GM12878 (cell line): ENCODE measurements around the gene RNU6-1. TPM values are rescaled to one million over a fixed set of nuclear protein-coding genes. Genes with fewer than 3 reads are reported as not detected.

Experiments
- ATAC-seq: fragments of 200-7000 bp; cut with Tn5 transposase; 3 replicates; pipeline ENCODE4 v1.9.1; 2020; ENCODE audit warnings: mild to moderate bottlenecking, moderate library complexity
- BruUV-seq: library from RNA; stranded (reverse); fragments of 400-500 nt; replicated peaks from 2 replicates; lab custom pipeline; 2021; lab: Mats Ljungman, UMichigan
- CTCF ChIA-PET: fragments of 300-600 bp; sonication (Branson Sonifier 250); formaldehyde crosslinking; extraction: SDS; loops from one replicate; lab custom pipeline; 2021; ENCODE audit warnings: inconsistent platforms; lab: Yijun Ruan, JAX
- POLR2A ChIA-PET: fragments of 350-600 bp; formaldehyde crosslinking; extraction: SDS; loops from one replicate; lab custom pipeline; 2021; ENCODE audit warnings: inconsistent platforms; lab: Charles Lee
- RAD21 ChIA-PET: fragments of 300-600 bp; sonication (Branson Sonifier 250); formaldehyde crosslinking; loops from one replicate; lab custom pipeline; 2023; ENCODE audit warnings: antibody characterized with exemption; ENCODE audit not compliant: unreplicated experiment; lab: Charles Lee
- SMC1A ChIA-PET: fragments of 300-600 bp; sonication (Branson Sonifier 250); formaldehyde crosslinking; loops from one replicate; lab custom pipeline; 2023; ENCODE audit not compliant: unreplicated experiment, uncharacterized antibody; lab: Charles Lee
- DNase-seq: peaks from one replicate; pipeline ENCODE4 v3.0.0-alpha.2; 2011; ENCODE audit warnings: low read depth, low spot score
- FAIRE-seq: peaks from 3 replicates; lab custom pipeline; 2011; peaks lifted over from hg19 to GRCh38; lab: Jason Lieb, UNC
- H2AFZ ChIP-seq: 2 replicates; pipeline ENCODE4 v1.6.0; 2011; ENCODE audit warnings: low read depth, low read length, control low read depth; ENCODE audit not compliant: control insufficient read depth
- H3K27ac ChIP-seq: 2 replicates; pipeline ENCODE4 v1.5.1; 2011; ENCODE audit warnings: control low read depth; ENCODE audit not compliant: control insufficient read depth, insufficient read depth
- H3K27me3 ChIP-seq, 2 experiments: replicated peaks in 1 of 2; 2 replicates each; pipeline versions ENCODE4 v1.6.0 to v1.6.1; 2011; ENCODE audit warnings: low read length in 1 of 2; ENCODE audit not compliant: control insufficient read depth in 2 of 2, insufficient read depth in 2 of 2
- H3K36me3 ChIP-seq, 2 experiments: 2 replicates each; pipeline ENCODE4 v1.5.1; 2011; ENCODE audit warnings: low read length in 1 of 2; ENCODE audit not compliant: control insufficient read depth in 2 of 2, insufficient read depth in 2 of 2
- H3K4me1 ChIP-seq: 2 replicates; pipeline ENCODE4 v1.6.1; 2011; ENCODE audit warnings: mild to moderate bottlenecking, low read length, moderate library complexity, mixed read lengths; ENCODE audit not compliant: control insufficient read depth, insufficient read depth
- H3K4me2 ChIP-seq: 2 replicates; pipeline ENCODE4 v1.6.0; 2011; ENCODE audit warnings: control low read depth; ENCODE audit not compliant: control insufficient read depth, insufficient read depth
- H3K4me3 ChIP-seq: fragments of 200-600 bp; sonication (generic); 2 replicates; pipeline ENCODE4 v1.5.1; 2016
- H3K79me2 ChIP-seq: 2 replicates; pipeline ENCODE4 v1.6.0; 2011; ENCODE audit warnings: low read length; ENCODE audit not compliant: control insufficient read depth, insufficient read depth
- H3K9ac ChIP-seq: 2 replicates; pipeline ENCODE4 v1.8.0; 2011; ENCODE audit warnings: low read length, control low read depth, mixed read lengths; ENCODE audit not compliant: control insufficient read depth, insufficient read depth
- H3K9me3 ChIP-seq: replicated peaks from 3 replicates; pipeline ENCODE4 v1.5.1; 2011; ENCODE audit warnings: mild to moderate bottlenecking, low read length; ENCODE audit not compliant: control insufficient read depth, insufficient read depth
- H4K20me1 ChIP-seq: 2 replicates; pipeline ENCODE4 v1.6.0; 2011; ENCODE audit not compliant: control insufficient read depth, insufficient read depth
- ATF7 ChIP-seq: fragments of 450-650 bp; IDR thresholded peaks from 2 replicates; pipeline ENCODE4 v1.6.1; 2016; ENCODE audit warnings: low read depth, mild to moderate bottlenecking
- BACH1 ChIP-seq: fragments of 450-650 bp; IDR thresholded peaks from 2 replicates; pipeline ENCODE4 v1.6.1; 2017; ENCODE audit warnings: mild to moderate bottlenecking, borderline replicate concordance
- CBX5 ChIP-seq: sonication (generic); IDR thresholded peaks from 2 replicates; pipeline ENCODE4 v1.6.1; 2016; ENCODE audit warnings: low read depth, moderate library complexity, mild to moderate bottlenecking, inconsistent platforms
- HCFC1 ChIP-seq: fragments of 150-350 bp; IDR thresholded peaks from 2 replicates; pipeline ENCODE4 v1.6.1; 2014; ENCODE audit warnings: low read length
- HDAC2 ChIP-seq: fragments of 200-600 bp; sonication (generic); IDR thresholded peaks from 2 replicates; pipeline ENCODE4 v1.6.1; 2017
- IKZF2 ChIP-seq, 2 experiments: fragments of 450-650 bp; IDR thresholded peaks; 2 replicates each; pipeline ENCODE4 v1.6.1; 2017; ENCODE audit warnings: mild to moderate bottlenecking in 2 of 2, moderate library complexity in 2 of 2
- MEF2A ChIP-seq: IDR thresholded peaks from 2 replicates; pipeline ENCODE4 v1.6.1; 2011; ENCODE audit warnings: low read depth, mild to moderate bottlenecking, low read length, moderate library complexity; ENCODE audit not compliant: insufficient read depth
- NFXL1 ChIP-seq: fragments of 450-650 bp; IDR thresholded peaks from 2 replicates; pipeline ENCODE4 v1.6.1; 2017; ENCODE audit warnings: antibody characterized with exemption, mild to moderate bottlenecking, borderline replicate concordance
- NR2C2 ChIP-seq: IDR thresholded peaks from 2 replicates; pipeline ENCODE4 v1.6.1; 2011; ENCODE audit warnings: borderline replicate concordance, low read depth; ENCODE audit not compliant: control insufficient read depth, insufficient read length
- PBX3 ChIP-seq: IDR thresholded peaks from 2 replicates; pipeline ENCODE4 v1.6.1; 2011; ENCODE audit warnings: mild to moderate bottlenecking, low read depth, low read length, moderate library complexity; ENCODE audit not compliant: insufficient replicate concordance
- POLR2AphosphoS2 ChIP-seq: IDR thresholded peaks from 2 replicates; pipeline ENCODE4 v1.6.1; 2011; ENCODE audit warnings: low read depth, mild to moderate bottlenecking, low read length, improper control_type of control experiment, moderate library complexity
- SMAD5 ChIP-seq: IDR thresholded peaks from 2 replicates; pipeline ENCODE4 v1.6.1; 2016; ENCODE audit warnings: antibody characterized with exemption, low read depth
- SREBF2 ChIP-seq: IDR thresholded peaks from 2 replicates; pipeline ENCODE4 v1.6.1; 2012; ENCODE audit warnings: mild to moderate bottlenecking, low read length
- SRF ChIP-seq, 2 experiments: IDR thresholded peaks; 2 replicates each; pipeline ENCODE4 v1.6.1; 2011; ENCODE audit warnings: low read depth in 2 of 2, low read length in 2 of 2, mild to moderate bottlenecking in 1 of 2, moderate library complexity in 1 of 2
- STAT3 ChIP-seq: IDR thresholded peaks from 2 replicates; pipeline ENCODE4 v1.6.1; 2011; ENCODE audit warnings: low read depth, low read length, improper control_type of control experiment
- TARDBP ChIP-seq: IDR thresholded peaks from 2 replicates; pipeline ENCODE4 v1.6.1; 2016; ENCODE audit warnings: borderline replicate concordance
- TCF7 ChIP-seq: IDR thresholded peaks from 2 replicates; pipeline ENCODE4 v1.6.1; 2014; ENCODE audit warnings: antibody characterized with exemption, borderline replicate concordance
- USF2 ChIP-seq: IDR thresholded peaks from 2 replicates; pipeline ENCODE4 v1.6.1; 2011; ENCODE audit warnings: low read depth, low read length, improper control_type of control experiment, borderline replicate concordance
- ZNF687 ChIP-seq: fragments of 450-650 bp; IDR thresholded peaks from 2 replicates; pipeline ENCODE4 v1.6.1; 2017; ENCODE audit warnings: mild to moderate bottlenecking, moderate library complexity
- WGBS: methylation state at CpG from one replicate; pipeline ENCODE4 v1.1.6; 2016; ENCODE audit warnings: low lambda C conversion rate; ENCODE audit not compliant: insufficient replicate concordance, insufficient coverage; ENCODE audit errors: missing lambda C conversion rate; 5-methylcytosine and 5-hydroxymethylcytosine counted together
- in situ Hi-C: fragments of 300-500 bp; cut with MboI; formaldehyde crosslinking; loops from 9 replicates; pipeline ENCODE4 v1.14.3; 2018; ENCODE audit warnings: mixed read lengths
- intact Hi-C: fragments of 100-400 bp; cut with micrococcal nuclease; formaldehyde crosslinking; loops from one replicate; pipeline ENCODE4 v1.14.2; 2022; ENCODE audit not compliant: unreplicated experiment
- polyA plus RNA-seq, 11 experiments: library from polyadenylated mRNA; depleted of rRNA in 4 of 11; unstranded in 6 of 11; stranded (reverse) in 5 of 11; fragments of >200 nt; fragmentation: Nextera tagmentation in 4 of 11; fragmentation: Illumina TruSeq in 1 of 11; extraction: Ambion mirVana in 4 of 11; extraction: Trizol in 1 of 11; gene quantifications; 1 replicate in 1 of 11; 2 replicates in 10 of 11; pipeline versions ENCODE4 v1.2.1 to v1.2.3, GENCODE V29; 2011 to 2016; ENCODE audit warnings: inconsistent platforms in 2 of 11, missing spikeins in 2 of 11, low read depth in 1 of 11
- total RNA-seq, 4 experiments: library from RNA; depleted of rRNA in 3 of 4; stranded (reverse); fragments of >200 nt in 3 of 4; fragmentation: Illumina TruSeq in 1 of 4; extraction: Trizol in 1 of 4; gene quantifications; 2 replicates each; pipeline versions ENCODE4 v1.2.1 to v1.2.3, GENCODE V29; 2013 to 2021

The RNU6-1 gene
- total and polyA plus RNA-seq, 10 of the 15 experiments (the other 5 are each of a cell fraction or from before 2014, with no cell fraction given), result not detected

GRCh38 chr15:67850336-67850735 is 10.5 kb upstream of the RNU6-1 start (continued):
- TF ChIP-seq USF2 (no peak), NR2C2 (no peak), TCF7 (no peak), SMAD5 (no peak), ATF7 (no peak), IKZF2 (IDR thresholded peaks at IDR 0.05) (no peak), BACH1 (no peak), HDAC2 (no peak)

GRCh38 chr15:67849538-67849937 is 9.7 kb upstream of the RNU6-1 start:
- no peak for TF ChIP-seq STAT3
- TF ChIP-seq ZNF687, result no peak
- no peak for TF ChIP-seq MEF2A
- TF ChIP-seq PBX3, result no peak
- no peak for TF ChIP-seq NFXL1
- TF ChIP-seq SREBF2, result no peak
- TF ChIP-seq TARDBP, result no peak
- TF ChIP-seq HCFC1, result no peak
- no peak for TF ChIP-seq CBX5
- no peak for TF ChIP-seq POLR2AphosphoS2
- TF ChIP-seq SRF (IDR thresholded peaks at IDR 0.05; ENCODE audit: low read depth in 2 of 2, low read length in 2 of 2), result no peak
- TF ChIP-seq, all 136 proteins: peak for 0
- POLR2A ChIA-PET, result no interaction called here
- SMC1A ChIA-PET, result no interaction called here
- Histone ChIP-seq H4K20me1 (no peaks in the 10 kb centered on the region), H3K4me3 (no peak overlapping the region), H3K27me3 (no peaks in the 10 kb centered on the region), H3K4me2 (no peak overlapping the region), H3K4me1 (peaks cover 29% of the 10 kb centered on the region), H3K9me3 (no peaks in the 10 kb centered on the region; the same call in 2 of the 3 replicates), H3K9ac (no peak overlapping the region), H2AFZ (no peak overlapping the region), H3K79me2 (no peaks in the 10 kb centered on the region), H3K27ac (no peak overlapping the region), H3K36me3 (no peaks in the 10 kb centered on the region)
- no TSS peak for BruUV-seq
- intact Hi-C loops, result loop anchor here (10.0 kb wide), 1 partner anchor 765 kb away; no protein-coding TSS in a partner anchor
- FAIRE-seq (no peak), ATAC-seq (no peak), DNase-seq (no peak)
- RAD21 ChIA-PET, result no interaction called here
- in situ Hi-C loops, result no loop called here
- CTCF ChIA-PET, result interaction anchor here (2.3 kb wide), 1 partner anchor 9 kb away, joined by 10 read pairs; no protein-coding TSS in a partner anchor
- WGBS, result 100% methylated on average over 1 of the region's 1 CpG
